HG02678 (cell line): ENCODE results near the gene GADD45G.

Source experiments
- ATAC-seq: cut with Tn5 transposase; IDR thresholded peaks from one replicate; pipeline ENCODE4 v1.9.1; 2021; ENCODE audit warnings: mild to moderate bottlenecking, moderate library complexity; ENCODE audit not compliant: unreplicated experiment

GADD45G gene

DNA sequence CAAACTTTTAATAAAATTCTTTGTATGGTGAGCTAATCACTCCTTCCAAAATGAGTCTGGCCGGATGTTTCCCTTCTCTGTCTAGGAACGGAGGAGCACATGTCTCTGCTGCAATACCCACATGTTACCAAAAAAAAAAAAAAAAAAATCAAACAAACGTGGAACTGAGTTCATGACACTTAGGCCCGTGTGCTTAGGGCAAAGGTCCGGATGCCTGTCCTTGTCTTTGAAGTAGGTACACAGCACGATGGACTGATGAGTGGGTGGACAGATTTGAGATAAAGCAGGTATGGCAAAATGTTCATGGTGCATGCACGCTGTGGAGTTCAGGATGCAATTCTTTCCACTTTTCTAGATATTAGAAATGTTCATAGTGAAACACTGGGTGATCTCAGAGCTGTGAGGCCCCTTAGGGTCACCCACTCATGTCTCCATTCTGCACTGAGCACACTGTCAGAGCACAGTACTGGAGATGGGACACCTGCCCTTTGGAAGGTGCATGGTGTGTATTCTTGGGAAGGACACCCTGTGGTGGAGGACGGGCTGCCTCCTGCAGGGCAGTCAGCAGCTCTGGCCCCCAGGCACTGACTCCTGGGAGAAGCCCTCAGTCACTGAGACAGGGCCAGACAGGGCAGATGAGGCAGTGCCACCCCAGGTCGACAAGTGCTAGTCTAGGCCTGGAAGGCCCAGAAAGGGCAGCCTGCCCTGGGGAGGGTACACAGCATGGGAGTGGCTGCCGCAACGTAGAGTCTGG lies 43.6 kb downstream of the GADD45G start:
- no peak for ATAC-seq

DNA sequence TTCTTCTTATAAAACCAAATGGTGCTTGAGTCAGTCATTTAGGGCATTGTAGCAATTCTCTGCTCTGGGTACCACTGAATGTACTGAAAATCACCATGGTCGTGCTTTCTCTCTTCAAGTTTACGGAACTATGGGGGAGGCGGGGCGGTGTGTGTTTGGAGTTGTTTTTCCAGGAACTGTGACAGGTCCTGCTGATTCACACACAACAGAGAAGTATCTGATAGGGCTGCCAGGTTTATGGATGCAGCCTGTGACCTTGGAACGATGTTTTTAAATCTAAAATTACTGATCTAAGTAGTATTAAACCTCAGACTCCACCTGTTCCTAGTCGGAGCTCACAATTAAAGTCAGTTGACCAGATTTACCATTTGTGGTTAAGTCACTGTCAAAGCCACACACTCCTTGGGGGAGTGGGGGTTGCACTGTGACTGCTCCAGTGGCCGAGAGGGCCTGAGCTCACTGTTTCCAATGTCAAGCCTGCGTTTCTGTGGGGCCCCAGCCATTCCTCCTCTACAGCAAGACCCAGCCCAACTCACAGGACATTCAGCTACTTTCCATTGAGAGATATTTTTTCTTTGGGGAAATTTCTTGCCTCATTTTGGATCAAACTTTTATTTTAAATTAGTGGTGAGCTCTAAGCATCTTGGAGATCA lies 44.4 kb downstream of the GADD45G start:
- no peak for ATAC-seq

DNA sequence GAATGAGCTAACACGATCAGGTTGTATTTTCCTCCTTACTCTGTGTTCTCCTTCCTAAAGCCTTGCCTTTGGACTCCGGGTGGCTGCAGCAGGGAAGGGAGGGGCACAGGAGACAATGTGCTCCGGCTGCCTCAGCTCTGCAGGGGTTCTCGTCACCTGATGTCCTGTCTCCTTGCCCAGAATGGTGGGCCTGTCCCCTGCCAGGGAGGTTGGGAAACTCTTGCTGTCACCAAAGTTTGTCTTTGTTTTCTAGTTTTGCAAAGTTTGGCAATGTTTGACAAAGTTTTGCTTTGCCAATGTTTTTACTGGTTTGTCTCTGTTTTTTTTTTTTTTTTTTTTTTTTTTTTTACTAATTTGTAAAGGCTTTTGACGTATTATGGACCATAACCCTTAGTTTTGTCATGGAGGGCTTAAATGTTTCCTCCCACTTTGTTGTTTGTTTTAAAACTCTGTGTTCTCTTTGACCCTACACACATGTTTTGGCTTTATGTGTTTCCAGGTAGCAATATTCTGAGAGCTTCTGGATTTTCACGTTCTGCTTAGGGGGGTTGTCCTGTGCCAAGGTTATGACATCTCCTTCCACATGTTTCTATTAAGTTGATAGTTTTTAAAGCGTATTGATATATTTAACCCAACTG lies 49.3 kb downstream of the GADD45G start:
- no peak for ATAC-seq

DNA sequence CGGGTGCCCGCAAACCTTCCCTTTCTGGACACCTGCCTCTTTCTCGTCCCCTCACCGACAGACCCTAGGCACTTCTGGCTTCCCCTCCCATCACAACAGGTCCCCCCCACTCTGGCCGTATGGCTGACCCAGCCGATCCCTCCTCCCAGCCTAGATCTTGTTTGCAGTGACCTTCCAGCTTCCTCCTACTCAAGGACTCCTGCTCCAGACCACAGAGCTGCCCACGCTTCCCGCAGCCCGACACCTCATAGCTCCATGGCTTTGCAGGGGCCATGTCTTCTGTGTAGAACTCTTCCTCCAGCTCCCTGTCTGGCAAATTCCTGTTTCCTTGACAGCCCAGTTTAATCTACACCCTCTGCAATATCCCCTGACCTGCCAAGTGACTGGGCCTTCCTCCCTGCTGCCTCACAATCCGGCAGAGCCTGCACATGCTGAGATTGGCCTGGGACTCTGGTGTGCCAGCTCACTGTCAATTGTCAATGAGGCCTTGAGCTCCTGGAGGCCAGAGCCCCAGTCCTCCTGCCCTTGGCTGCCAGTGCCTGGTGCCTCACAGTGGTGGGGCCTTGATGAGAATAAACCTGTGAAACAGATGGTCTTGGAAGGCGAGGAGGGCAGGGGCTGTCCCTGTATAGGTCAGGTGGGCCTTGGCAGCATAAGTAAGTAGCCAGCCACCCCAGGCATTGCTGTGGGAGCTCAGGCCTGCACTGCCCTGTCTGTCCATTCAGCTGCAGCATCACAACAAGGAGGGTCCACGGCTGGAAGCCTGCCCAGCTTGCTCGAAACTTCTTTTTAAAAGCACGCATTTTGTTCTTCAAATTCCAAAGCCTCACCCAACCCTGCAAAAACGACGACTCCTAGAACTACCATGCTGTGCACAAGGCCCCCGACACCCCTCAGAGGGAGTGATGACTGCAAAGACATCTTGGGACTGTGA lies 50.5 kb downstream of the GADD45G start:
- no peak for ATAC-seq
